Lung (tissue), 12 donors: ENCODE data around the gene BNIPL. TPM values are rescaled to one million over a fixed set of nuclear protein-coding genes. Genes with fewer than 3 reads are reported as not detected.

ENCODE experiments used
- ATAC-seq: fragments of 200-7000 bp; cut with Tn5 transposase; one replicate; pipeline ENCODE4 v1.9.1; 2020; ENCODE audit warnings: moderate number of reproducible peaks; ENCODE audit not compliant: insufficient read depth, low FRiP score
- DNase-seq, 3 donors: peaks; one replicate each; pipeline ENCODE4 v3.0.0-alpha.2; 2013 to 2017
- H3K27ac ChIP-seq, 2 donors: one replicate each; pipeline ENCODE4 v1.5.1; 2013; ENCODE audit warnings: mild to moderate bottlenecking in 2 of 2, moderate library complexity in 2 of 2, control low read depth in 1 of 2, inconsistent platforms in 1 of 2, low read depth in 1 of 2, low read length in 1 of 2
- H3K27me3 ChIP-seq, 3 donors: one replicate each; pipeline ENCODE4 v1.5.1; 2013; ENCODE audit warnings: low read length in 2 of 3; ENCODE audit not compliant: control insufficient read depth in 3 of 3, insufficient read depth in 3 of 3
- H3K36me3 ChIP-seq, 4 donors: one replicate each; pipeline ENCODE4 v1.5.1; 2013; ENCODE audit warnings: low read length in 4 of 4, mild to moderate bottlenecking in 1 of 4, moderate library complexity in 1 of 4; ENCODE audit not compliant: control insufficient read depth in 4 of 4, insufficient read depth in 4 of 4
- H3K4me1 ChIP-seq, 5 donors: one replicate each; pipeline ENCODE4 v1.5.1; 2013; ENCODE audit warnings: low read length in 5 of 5, mild to moderate bottlenecking in 2 of 5, moderate library complexity in 1 of 5; ENCODE audit not compliant: control insufficient read depth in 5 of 5, insufficient read depth in 5 of 5
- H3K4me3 ChIP-seq: one replicate; pipeline ENCODE4 v1.5.1; 2013; ENCODE audit warnings: mild to moderate bottlenecking, control low read depth, moderate library complexity
- H3K9ac ChIP-seq, 2 donors: one replicate each; pipeline ENCODE4 v1.5.1; 2013; ENCODE audit warnings: low read length in 2 of 2, control low read depth in 1 of 2; ENCODE audit not compliant: insufficient read depth in 1 of 2
- H3K9me3 ChIP-seq, 4 donors: one replicate each; pipeline ENCODE4 v1.5.1; 2013; ENCODE audit warnings: low read length in 3 of 4, mild to moderate bottlenecking in 1 of 4, moderate library complexity in 1 of 4; ENCODE audit not compliant: control insufficient read depth in 4 of 4, insufficient read depth in 3 of 4
- WGBS, 2 donors: extraction: QIAGEN DNeasy Blood & Tissue Kit; methylation state at CpG; one replicate each; pipeline ENCODE4 v1.1.7; 2013; 5-methylcytosine and 5-hydroxymethylcytosine counted together
- polyA plus RNA-seq, 2 donors: library from polyadenylated mRNA; stranded (reverse); fragments of 200-250 nt; gene quantifications; one replicate each; pipeline ENCODE4 v1.2.1, GENCODE V29; 2013
- total RNA-seq, 2 donors: library from RNA; depleted of rRNA in 1 of 2; stranded (reverse); fragments of >200 nt in 1 of 2; gene quantifications; one replicate each; pipeline ENCODE4 v1.2.1, GENCODE V29; 2014 to 2021
- TF ChIP-seq, protein P1 (sequence below): IDR thresholded peaks from 2 replicates; pipeline ENCODE4 v1.5.1; 2012; ENCODE audit warnings: mild to moderate bottlenecking; ENCODE audit errors: control extremely low read depth, extremely low read depth
- donor health status: control.
- donor health status: control.
- donor health status: Bipolar disorder and iron deficiency.
- donor health status: healthy.
- donor health status: DM: yes; HTN: yes; CAD: no.

BNIPL gene
- total and polyA plus RNA-seq, 4 donors, result 1.9 to 12.2 (median 5.7) TPM

DNA sequence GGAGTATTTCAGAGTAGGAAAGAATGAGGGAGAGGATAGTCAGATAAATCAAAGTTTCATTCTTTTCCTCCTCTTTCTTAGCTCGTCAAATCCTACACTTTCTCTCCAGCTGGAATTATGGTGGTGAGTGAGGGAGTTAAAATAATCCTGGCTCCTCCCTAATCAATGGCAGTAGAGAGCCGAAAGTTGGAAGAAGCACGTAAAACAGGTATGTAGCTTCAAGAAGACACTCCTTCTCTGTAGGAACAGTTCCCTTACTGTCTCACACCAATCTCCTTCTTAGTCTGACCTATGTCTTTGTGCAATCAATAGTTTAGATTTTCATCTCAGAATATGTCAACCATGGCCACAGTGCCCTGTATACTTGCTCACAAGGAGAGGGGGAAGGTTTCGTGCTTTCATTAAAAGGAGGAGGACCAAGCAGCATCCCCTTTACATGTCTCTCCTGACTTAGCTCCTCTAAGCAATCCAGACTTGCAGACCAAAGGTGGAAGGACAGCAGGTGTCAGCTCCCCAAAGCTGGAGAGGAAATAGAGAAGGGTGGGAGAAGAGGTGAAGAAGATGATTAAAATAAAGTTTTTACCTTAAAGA is 30.6 kb upstream of the BNIPL start:
- no peaks in the 10 kb centered on the region for H3K27me3 ChIP-seq
- DNase-seq (peak in 1 of 3 donors; percentile 36), ATAC-seq (no peak)
- peaks cover 9 to 49% (median 18%) of the 10 kb centered on the region in 5 donors for H3K4me1 ChIP-seq
- H3K9ac ChIP-seq, result peak overlapping the region; percentile 90
- 12 to 40% methylated on average over 4 of the region's 4 CpGs for WGBS, 2 donors
- TF ChIP-seq, protein P1, sequence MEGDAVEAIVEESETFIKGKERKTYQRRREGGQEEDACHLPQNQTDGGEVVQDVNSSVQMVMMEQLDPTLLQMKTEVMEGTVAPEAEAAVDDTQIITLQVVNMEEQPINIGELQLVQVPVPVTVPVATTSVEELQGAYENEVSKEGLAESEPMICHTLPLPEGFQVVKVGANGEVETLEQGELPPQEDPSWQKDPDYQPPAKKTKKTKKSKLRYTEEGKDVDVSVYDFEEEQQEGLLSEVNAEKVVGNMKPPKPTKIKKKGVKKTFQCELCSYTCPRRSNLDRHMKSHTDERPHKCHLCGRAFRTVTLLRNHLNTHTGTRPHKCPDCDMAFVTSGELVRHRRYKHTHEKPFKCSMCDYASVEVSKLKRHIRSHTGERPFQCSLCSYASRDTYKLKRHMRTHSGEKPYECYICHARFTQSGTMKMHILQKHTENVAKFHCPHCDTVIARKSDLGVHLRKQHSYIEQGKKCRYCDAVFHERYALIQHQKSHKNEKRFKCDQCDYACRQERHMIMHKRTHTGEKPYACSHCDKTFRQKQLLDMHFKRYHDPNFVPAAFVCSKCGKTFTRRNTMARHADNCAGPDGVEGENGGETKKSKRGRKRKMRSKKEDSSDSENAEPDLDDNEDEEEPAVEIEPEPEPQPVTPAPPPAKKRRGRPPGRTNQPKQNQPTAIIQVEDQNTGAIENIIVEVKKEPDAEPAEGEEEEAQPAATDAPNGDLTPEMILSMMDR, result no peak
- H3K36me3 ChIP-seq, result peaks cover 2 to 14% (median 4%) of the 10 kb centered on the region in 4 donors
- H3K9me3 ChIP-seq, result no peaks in the 10 kb centered on the region
- H3K4me3 ChIP-seq, result peak overlapping the region; percentile 53
- peak overlapping the region; percentile 92 for H3K27ac ChIP-seq

DNA sequence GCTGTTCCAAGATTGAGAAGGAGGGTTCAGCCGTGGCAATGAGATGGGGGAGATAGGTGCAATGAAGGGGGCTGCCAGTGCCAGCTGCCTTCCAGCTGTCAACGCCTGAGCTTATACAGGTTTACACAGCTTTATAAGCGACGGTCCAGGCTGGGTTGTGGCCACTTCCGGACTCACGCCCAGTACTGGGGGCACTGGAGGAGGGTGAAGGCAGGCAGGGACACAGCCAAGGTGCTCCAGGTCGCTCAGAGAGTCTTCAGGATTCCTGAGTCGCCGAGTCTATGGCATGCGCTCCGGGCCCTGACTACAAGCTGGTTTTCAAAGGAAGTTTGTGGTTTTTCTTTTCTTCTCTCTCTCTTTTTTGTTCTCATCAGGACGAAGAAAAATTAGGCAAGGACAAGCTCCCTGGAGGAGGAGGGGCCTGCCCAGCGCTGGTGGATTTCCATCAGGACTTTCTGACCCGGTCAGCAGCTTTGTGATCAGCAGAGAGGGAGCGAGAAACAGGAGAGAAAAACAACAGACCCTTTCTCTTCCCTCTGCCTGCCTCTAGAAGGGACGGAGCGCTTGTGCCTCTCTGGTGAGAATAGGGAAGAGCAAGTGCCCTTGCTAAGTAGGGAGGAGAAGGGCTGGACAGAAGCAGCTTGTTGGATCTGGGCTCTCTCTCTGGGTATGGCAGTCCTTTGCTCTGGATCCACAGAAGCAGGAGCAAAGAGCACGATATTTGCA is 29.9 kb upstream of the BNIPL start, which contains the start of gene MINDY1:
TSS of gene MINDY1 (minus strand) at position 576 of the 726 bp plus-strand sequence. CDS start 4,285 bp downstream, outside the sequence.
- Histone ChIP-seq H3K36me3 (peaks cover 0 to 11% (median 2%) of the 10 kb centered on the region in 4 donors), H3K9ac (peak within 1 kb of the TSS; percentile 90), H3K4me1 (peaks cover 9 to 54% (median 18%) of the 10 kb centered on the region in 5 donors), H3K9me3 (no peaks in the 10 kb centered on the region), H3K4me3 (peak within 1 kb of the TSS; percentile 53), H3K27ac (peak within 1 kb of the TSS; percentile 92), H3K27me3 (no peaks in the 10 kb centered on the region)
- DNase-seq, result peak; percentile 84 to 95 (median 92)
- TF ChIP-seq, protein P1, result peak; percentile 33
- peak; percentile 57 for ATAC-seq
- WGBS, 2 donors, result 2% methylated on average over 18 of the region's 18 CpGs

DNA sequence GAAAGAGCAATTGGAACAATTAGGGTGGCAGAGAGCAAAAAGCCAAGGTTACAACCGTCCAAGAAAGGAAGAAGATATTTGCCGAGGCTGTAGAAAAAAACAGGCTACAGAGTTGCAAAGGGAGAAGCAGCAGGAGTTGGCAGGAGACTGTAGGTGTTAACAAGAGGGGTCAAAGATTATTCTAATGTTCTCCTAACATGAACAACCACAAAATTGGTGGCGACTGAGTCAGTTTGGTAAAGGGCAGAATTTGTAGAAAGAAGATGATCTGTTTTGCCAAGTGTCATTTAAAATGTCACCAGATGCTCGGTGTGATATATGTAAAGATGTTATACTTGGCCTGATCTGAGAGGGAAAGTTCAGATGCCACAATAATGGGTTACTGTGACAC is 28.5 kb upstream of the BNIPL start:
- H3K27ac ChIP-seq, result peak overlapping the region; percentile 90 to 92
- H3K27me3 ChIP-seq, result no peaks in the 10 kb centered on the region
- ATAC-seq, result no peak
- DNase-seq, result no peak
- peak overlapping the region; percentile 88 for H3K9ac ChIP-seq
- H3K4me3 ChIP-seq, result no peak overlapping the region
- WGBS, 2 donors, result 15 to 20% methylated on average over 4 of the region's 4 CpGs
- peaks cover 6 to 53% (median 23%) of the 10 kb centered on the region in 5 donors for H3K4me1 ChIP-seq
- H3K9me3 ChIP-seq, result no peaks in the 10 kb centered on the region
- H3K36me3 ChIP-seq, result no peaks in the 10 kb centered on the region
- TF ChIP-seq, protein P1, result no peak
